Panc1 (cell line): ENCODE measurements around the gene ZNF273. TPM values are rescaled to one million over a fixed set of nuclear protein-coding genes. Genes with fewer than 3 reads are reported as not detected.

Source experiments
- ATAC-seq: fragments of 200-7000 bp; cut with Tn5 transposase; 2 replicates; pipeline ENCODE4 v1.9.1; 2020; ENCODE audit warnings: mild to moderate bottlenecking, moderate library complexity
- BruUV-seq: library from RNA; stranded (reverse); fragments of 400-500 nt; replicated peaks from 2 replicates; lab custom pipeline; 2021; lab: Mats Ljungman, UMichigan
- CTCF ChIA-PET: fragments of 300-600 bp; sonication (Branson Sonifier 250); formaldehyde crosslinking; loops from one replicate; lab custom pipeline; 2022; ENCODE audit warnings: antibody characterized with exemption; lab: Charles Lee
- POLR2A ChIA-PET: fragments of 300-600 bp; sonication (Branson Sonifier 250); formaldehyde crosslinking; loops from one replicate; lab custom pipeline; 2022; ENCODE audit warnings: antibody characterized with exemption; lab: Charles Lee
- DNase-seq: peaks from one replicate; pipeline ENCODE4 v3.0.0-alpha.2; 2010; ENCODE audit warnings: low read depth, low spot score
- H3K27ac ChIP-seq: 2 replicates; pipeline ENCODE4 v1.5.1; 2011; ENCODE audit warnings: mild to moderate bottlenecking, low read length, inconsistent platforms
- H3K27me3 ChIP-seq: fragments of 200-500 bp; sonication (Bioruptor generic); 2 replicates; pipeline ENCODE4 v1.6.0; 2014; ENCODE audit warnings: low read length, inconsistent platforms; ENCODE audit not compliant: control insufficient read depth, insufficient read depth
- H3K36me3 ChIP-seq: fragments of 200-500 bp; sonication (Bioruptor generic); 2 replicates; pipeline ENCODE4 v1.5.1; 2014; ENCODE audit warnings: inconsistent platforms, mild to moderate bottlenecking, low read length, moderate library complexity; ENCODE audit not compliant: control insufficient read depth, insufficient read depth
- H3K4me1 ChIP-seq: 2 replicates; pipeline ENCODE4 v1.5.1; 2011; ENCODE audit warnings: inconsistent platforms, mild to moderate bottlenecking, low read length, moderate library complexity; ENCODE audit not compliant: control insufficient read depth, insufficient read depth
- H3K4me3 ChIP-seq, 2 experiments: 2 replicates each; pipeline ENCODE4 v1.5.1; 2011 to 2012; ENCODE audit warnings: low read depth in 2 of 2, low read length in 2 of 2, mild to moderate bottlenecking in 2 of 2, inconsistent platforms in 1 of 2, moderate library complexity in 1 of 2
- H3K9me3 ChIP-seq: fragments of 200-500 bp; sonication (Bioruptor generic); 2 replicates; pipeline ENCODE4 v1.5.1; 2014; ENCODE audit warnings: low read depth, mild to moderate bottlenecking, inconsistent platforms, low read length, moderate library complexity; ENCODE audit not compliant: control insufficient read depth, insufficient read depth
- POLR2AphosphoS5 ChIP-seq: IDR thresholded peaks from 2 replicates; pipeline ENCODE4 v1.6.1; 2012; ENCODE audit warnings: mild to moderate bottlenecking, low read depth, low read length, moderate library complexity
- SIN3A ChIP-seq: IDR thresholded peaks from 2 replicates; pipeline ENCODE4 v1.6.1; 2012; ENCODE audit warnings: low read depth, mild to moderate bottlenecking, low read length, moderate library complexity, borderline replicate concordance; ENCODE audit not compliant: insufficient read depth
- TCF7L2 ChIP-seq: IDR thresholded peaks from 2 replicates; pipeline ENCODE4 v1.6.1; 2011; ENCODE audit warnings: mild to moderate bottlenecking, low read depth, low read length, inconsistent platforms
- in situ Hi-C: cut with HindIII; loops from 2 replicates; pipeline ENCODE4 v1.10.0; 2016; ENCODE audit warnings: low sequenced_read_pairs, low pct_unique_long_range_greater_than_20kb
- intact Hi-C: fragments of 100-400 bp; cut with micrococcal nuclease; formaldehyde crosslinking; loops from one replicate; pipeline ENCODE4 v1.10.0; 2022; ENCODE audit not compliant: unreplicated experiment
- total RNA-seq: library from RNA; stranded (reverse); gene quantifications from one replicate; pipeline ENCODE4 v1.2.1, GENCODE V29; 2021; ENCODE audit not compliant: unreplicated experiment
- TF ChIP-seq, protein P1 (sequence below): fragments of 450-650 bp; IDR thresholded peaks from 2 replicates; pipeline ENCODE4 v1.5.1; 2017; ENCODE audit warnings: mild to moderate bottlenecking
- TF ChIP-seq, protein P2 (sequence below), 2 experiments: IDR thresholded peaks; 2 replicates each; pipeline ENCODE4 v1.6.1; 2011 to 2012; ENCODE audit warnings: low read depth in 2 of 2, control low read depth in 1 of 2, low read length in 1 of 2, mild to moderate bottlenecking in 1 of 2, moderate library complexity in 1 of 2; ENCODE audit not compliant: insufficient read depth in 1 of 2

ZNF273 gene
- total RNA-seq, 1 experiment from 2014 or later: 6.4 TPM

DNA sequence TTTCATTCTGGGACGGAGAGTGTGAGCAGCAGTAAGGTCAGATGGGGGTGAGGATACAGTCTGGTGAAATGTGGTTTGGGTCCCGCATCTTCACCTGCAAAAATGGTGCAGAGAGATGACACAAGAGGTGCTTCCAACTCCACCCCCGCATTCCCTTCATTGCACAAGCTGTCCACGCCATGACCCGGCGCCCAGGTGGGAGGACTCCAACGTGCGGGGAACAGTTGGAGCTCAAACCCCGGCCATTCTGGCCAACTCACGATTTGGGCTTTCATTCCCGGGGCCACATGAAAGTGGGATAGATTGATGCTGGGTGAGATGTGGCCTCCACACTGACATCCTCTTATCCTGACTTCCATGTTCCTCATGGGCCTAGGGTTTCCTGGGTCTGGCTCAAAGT lies 34.6 kb upstream of the ZNF273 start:
- BruUV-seq: no TSS peak
- POLR2A ChIA-PET: no interaction called here
- ATAC-seq (no peak), DNase-seq (no peak)
- CTCF ChIA-PET: no interaction called here
- Histone ChIP-seq H3K36me3 (no peaks in the 10 kb centered on the region), H3K4me3 (no peak overlapping the region), H3K4me1 (no peaks in the 10 kb centered on the region), H3K9me3 (no peaks in the 10 kb centered on the region), H3K27ac (no peak overlapping the region), H3K27me3 (no peaks in the 10 kb centered on the region)
- in situ Hi-C loops: no loop called here
- intact Hi-C loops: no loop called here
- TF ChIP-seq, protein P1, sequence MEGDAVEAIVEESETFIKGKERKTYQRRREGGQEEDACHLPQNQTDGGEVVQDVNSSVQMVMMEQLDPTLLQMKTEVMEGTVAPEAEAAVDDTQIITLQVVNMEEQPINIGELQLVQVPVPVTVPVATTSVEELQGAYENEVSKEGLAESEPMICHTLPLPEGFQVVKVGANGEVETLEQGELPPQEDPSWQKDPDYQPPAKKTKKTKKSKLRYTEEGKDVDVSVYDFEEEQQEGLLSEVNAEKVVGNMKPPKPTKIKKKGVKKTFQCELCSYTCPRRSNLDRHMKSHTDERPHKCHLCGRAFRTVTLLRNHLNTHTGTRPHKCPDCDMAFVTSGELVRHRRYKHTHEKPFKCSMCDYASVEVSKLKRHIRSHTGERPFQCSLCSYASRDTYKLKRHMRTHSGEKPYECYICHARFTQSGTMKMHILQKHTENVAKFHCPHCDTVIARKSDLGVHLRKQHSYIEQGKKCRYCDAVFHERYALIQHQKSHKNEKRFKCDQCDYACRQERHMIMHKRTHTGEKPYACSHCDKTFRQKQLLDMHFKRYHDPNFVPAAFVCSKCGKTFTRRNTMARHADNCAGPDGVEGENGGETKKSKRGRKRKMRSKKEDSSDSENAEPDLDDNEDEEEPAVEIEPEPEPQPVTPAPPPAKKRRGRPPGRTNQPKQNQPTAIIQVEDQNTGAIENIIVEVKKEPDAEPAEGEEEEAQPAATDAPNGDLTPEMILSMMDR: no peak
- TF ChIP-seq SIN3A: no peak
- TF ChIP-seq, protein P2, sequence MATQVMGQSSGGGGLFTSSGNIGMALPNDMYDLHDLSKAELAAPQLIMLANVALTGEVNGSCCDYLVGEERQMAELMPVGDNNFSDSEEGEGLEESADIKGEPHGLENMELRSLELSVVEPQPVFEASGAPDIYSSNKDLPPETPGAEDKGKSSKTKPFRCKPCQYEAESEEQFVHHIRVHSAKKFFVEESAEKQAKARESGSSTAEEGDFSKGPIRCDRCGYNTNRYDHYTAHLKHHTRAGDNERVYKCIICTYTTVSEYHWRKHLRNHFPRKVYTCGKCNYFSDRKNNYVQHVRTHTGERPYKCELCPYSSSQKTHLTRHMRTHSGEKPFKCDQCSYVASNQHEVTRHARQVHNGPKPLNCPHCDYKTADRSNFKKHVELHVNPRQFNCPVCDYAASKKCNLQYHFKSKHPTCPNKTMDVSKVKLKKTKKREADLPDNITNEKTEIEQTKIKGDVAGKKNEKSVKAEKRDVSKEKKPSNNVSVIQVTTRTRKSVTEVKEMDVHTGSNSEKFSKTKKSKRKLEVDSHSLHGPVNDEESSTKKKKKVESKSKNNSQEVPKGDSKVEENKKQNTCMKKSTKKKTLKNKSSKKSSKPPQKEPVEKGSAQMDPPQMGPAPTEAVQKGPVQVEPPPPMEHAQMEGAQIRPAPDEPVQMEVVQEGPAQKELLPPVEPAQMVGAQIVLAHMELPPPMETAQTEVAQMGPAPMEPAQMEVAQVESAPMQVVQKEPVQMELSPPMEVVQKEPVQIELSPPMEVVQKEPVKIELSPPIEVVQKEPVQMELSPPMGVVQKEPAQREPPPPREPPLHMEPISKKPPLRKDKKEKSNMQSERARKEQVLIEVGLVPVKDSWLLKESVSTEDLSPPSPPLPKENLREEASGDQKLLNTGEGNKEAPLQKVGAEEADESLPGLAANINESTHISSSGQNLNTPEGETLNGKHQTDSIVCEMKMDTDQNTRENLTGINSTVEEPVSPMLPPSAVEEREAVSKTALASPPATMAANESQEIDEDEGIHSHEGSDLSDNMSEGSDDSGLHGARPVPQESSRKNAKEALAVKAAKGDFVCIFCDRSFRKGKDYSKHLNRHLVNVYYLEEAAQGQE (IDR thresholded peaks at IDR 0.05; ENCODE audit: insufficient read depth in 1 of 2, low read depth in 2 of 2, low read length in 1 of 2): no peak
- TF ChIP-seq TCF7L2: no peak
- no peak for TF ChIP-seq POLR2AphosphoS5

DNA sequence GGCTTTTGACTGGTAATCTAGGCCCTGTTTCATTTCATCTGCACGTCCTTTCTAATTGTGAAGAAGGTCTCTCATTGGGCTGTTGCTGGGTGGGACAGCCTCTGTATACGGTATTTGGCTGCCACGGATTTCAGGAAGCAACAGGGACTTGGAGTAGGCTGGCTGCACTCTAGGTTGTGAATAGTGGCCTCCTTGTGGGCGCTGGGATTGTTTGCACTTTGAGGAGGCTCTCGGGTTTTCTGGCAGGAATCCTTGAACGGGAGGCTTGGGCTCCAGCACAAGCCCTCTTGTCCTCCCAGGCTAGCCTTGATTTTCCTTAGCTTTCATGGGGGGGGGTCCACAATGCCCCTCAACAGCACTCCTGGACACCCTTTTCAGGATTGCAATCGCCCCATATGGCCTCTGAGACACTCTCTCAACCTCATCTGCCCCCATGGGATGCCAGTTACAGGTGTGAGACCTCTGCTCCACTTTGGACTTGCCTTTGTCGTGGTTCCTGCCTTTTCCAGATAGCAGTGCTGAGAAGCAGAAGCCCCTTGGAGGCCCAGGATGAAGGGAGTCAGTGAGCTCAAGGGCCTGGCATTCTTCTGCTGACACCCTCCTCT lies 33.9 kb upstream of the ZNF273 start:
- H3K4me3 ChIP-seq: no peak overlapping the region
- no peaks in the 10 kb centered on the region for H3K36me3 ChIP-seq
- in situ Hi-C loops (no loop called here), intact Hi-C loops (no loop called here)
- POLR2A ChIA-PET: no interaction called here
- H3K9me3 ChIP-seq: no peaks in the 10 kb centered on the region
- H3K27me3 ChIP-seq: no peaks in the 10 kb centered on the region
- no peaks in the 10 kb centered on the region for H3K4me1 ChIP-seq
- TF ChIP-seq POLR2AphosphoS5 (no peak), SIN3A (no peak), TCF7L2 (no peak)
- TF ChIP-seq, protein P2 (IDR thresholded peaks at IDR 0.05; ENCODE audit: insufficient read depth in 1 of 2, low read depth in 2 of 2, low read length in 1 of 2): no peak
- TF ChIP-seq, protein P1: no peak
- no peak for DNase-seq
- CTCF ChIA-PET: no interaction called here
- no peak overlapping the region for H3K27ac ChIP-seq
- BruUV-seq: no TSS peak
- ATAC-seq: no peak
